ENCODE data around the gene TBC1D12. TPM values are rescaled to one million over a fixed set of nuclear protein-coding genes. Genes with fewer than 3 reads are reported as not detected.

The TBC1D12 gene
- total RNA-seq, 6 experiments from 2014 or later = 4.9 to 7.1 (median 5.4) TPM

- H3K27me3 Mint-ChIP-seq (ENCODE audit: insufficient read depth) = no peaks in the 10 kb centered on the region; the same call in 1 of the 2 replicates
- no peak overlapping the region for H3K4me3 Mint-ChIP-seq
- peak; percentile 2 for DNase-seq
- no peaks in the 10 kb centered on the region for H3K36me3 Mint-ChIP-seq (ENCODE audit: low read depth)
- H3K9me3 Mint-ChIP-seq = no peaks in the 10 kb centered on the region
- TF ChIP-seq, protein P1, sequence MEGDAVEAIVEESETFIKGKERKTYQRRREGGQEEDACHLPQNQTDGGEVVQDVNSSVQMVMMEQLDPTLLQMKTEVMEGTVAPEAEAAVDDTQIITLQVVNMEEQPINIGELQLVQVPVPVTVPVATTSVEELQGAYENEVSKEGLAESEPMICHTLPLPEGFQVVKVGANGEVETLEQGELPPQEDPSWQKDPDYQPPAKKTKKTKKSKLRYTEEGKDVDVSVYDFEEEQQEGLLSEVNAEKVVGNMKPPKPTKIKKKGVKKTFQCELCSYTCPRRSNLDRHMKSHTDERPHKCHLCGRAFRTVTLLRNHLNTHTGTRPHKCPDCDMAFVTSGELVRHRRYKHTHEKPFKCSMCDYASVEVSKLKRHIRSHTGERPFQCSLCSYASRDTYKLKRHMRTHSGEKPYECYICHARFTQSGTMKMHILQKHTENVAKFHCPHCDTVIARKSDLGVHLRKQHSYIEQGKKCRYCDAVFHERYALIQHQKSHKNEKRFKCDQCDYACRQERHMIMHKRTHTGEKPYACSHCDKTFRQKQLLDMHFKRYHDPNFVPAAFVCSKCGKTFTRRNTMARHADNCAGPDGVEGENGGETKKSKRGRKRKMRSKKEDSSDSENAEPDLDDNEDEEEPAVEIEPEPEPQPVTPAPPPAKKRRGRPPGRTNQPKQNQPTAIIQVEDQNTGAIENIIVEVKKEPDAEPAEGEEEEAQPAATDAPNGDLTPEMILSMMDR (IDR thresholded peaks at IDR 0.05) = no peak
- H3K27ac Mint-ChIP-seq = peak overlapping the region; percentile 22
- peaks cover 14% of the 10 kb centered on the region for H3K4me1 Mint-ChIP-seq (ENCODE audit: low read depth)
Observed at GRCh38 chr10:94496010-94496409, 93.7 kb downstream of the TBC1D12 start.

DNA sequence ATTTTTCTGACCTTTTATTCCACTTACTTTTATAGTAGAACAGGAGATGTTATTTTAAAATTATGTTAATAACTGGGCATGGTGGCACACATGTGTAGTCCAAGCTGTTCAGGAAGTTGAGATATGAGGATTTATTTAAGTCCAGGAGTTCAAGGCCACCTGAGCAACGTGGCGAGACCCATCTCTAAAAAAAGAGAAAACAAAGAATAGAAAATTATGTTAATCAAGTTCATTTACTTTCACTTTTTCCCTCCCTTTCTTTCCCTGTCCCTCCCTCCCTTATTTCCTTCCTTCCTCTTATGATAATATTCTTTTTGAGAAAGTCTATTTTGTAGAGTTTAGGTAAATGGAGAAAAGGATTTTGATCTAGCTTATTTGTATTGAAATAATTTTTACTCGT is 94.3 kb downstream of the TBC1D12 start:
- DNase-seq = no peak
- H3K27me3 Mint-ChIP-seq (ENCODE audit: insufficient read depth) = no peaks in the 10 kb centered on the region; the same call in 1 of the 2 replicates
- no peaks in the 10 kb centered on the region for H3K36me3 Mint-ChIP-seq (ENCODE audit: low read depth)
- H3K27ac Mint-ChIP-seq = no peak overlapping the region
- TF ChIP-seq, protein P1 (IDR thresholded peaks at IDR 0.05) = no peak
- H3K4me1 Mint-ChIP-seq (ENCODE audit: low read depth) = peaks cover 14% of the 10 kb centered on the region
- H3K9me3 Mint-ChIP-seq = no peaks in the 10 kb centered on the region
- H3K4me3 Mint-ChIP-seq = no peak overlapping the region

GRCh38 chr10:94500063-94500462 is 97.7 kb downstream of the TBC1D12 start:
- Mint-ChIP-seq H3K27ac (no peak overlapping the region), H3K9me3 (no peaks in the 10 kb centered on the region), H3K4me1 (ENCODE audit: low read depth) (peaks cover 14% of the 10 kb centered on the region), H3K4me3 (no peak overlapping the region), H3K36me3 (ENCODE audit: low read depth) (no peaks in the 10 kb centered on the region), H3K27me3 (ENCODE audit: insufficient read depth) (no peaks in the 10 kb centered on the region; the same call in 1 of the 2 replicates)
- DNase-seq = peak; percentile 5
- TF ChIP-seq, protein P1 (IDR thresholded peaks at IDR 0.05) = peak; percentile 73

GRCh38 chr10:94521276-94522250 is 119.2 kb downstream of the TBC1D12 start:
- DNase-seq = no peak
- no peaks in the 10 kb centered on the region for H3K9me3 Mint-ChIP-seq
- H3K4me1 Mint-ChIP-seq (ENCODE audit: low read depth) = 0 out of 2 replicates have a peak, but pooled peaks cover 5% of the 10 kb centered on the region
- H3K27me3 Mint-ChIP-seq (ENCODE audit: insufficient read depth) = no peaks in the 10 kb centered on the region
- no peaks in the 10 kb centered on the region for H3K36me3 Mint-ChIP-seq (ENCODE audit: low read depth)
- H3K4me3 Mint-ChIP-seq = no peak overlapping the region
- TF ChIP-seq, protein P1 (IDR thresholded peaks at IDR 0.05) = no peak
- H3K27ac Mint-ChIP-seq = no peak overlapping the region

GRCh38 chr10:94524146-94524545 is 121.8 kb downstream of the TBC1D12 start:
- TF ChIP-seq, protein P1 (IDR thresholded peaks at IDR 0.05) = no peak
- peak; percentile 10 for DNase-seq

More at GRCh38 chr10:94524146-94524545, 121.8 kb downstream of the TBC1D12 start:
- Mint-ChIP-seq H3K27ac (no peak overlapping the region), H3K9me3 (no peaks in the 10 kb centered on the region), H3K4me1 (ENCODE audit: low read depth) (0 out of 2 replicates have a peak, but pooled peaks cover 5% of the 10 kb centered on the region), H3K36me3 (ENCODE audit: low read depth) (no peaks in the 10 kb centered on the region), H3K27me3 (ENCODE audit: insufficient read depth) (no peaks in the 10 kb centered on the region), H3K4me3 (no peak overlapping the region)
